ENCODE results near the gene OSBP2. TPM values are rescaled to one million over a fixed set of nuclear protein-coding genes. Genes with fewer than 3 reads are reported as not detected.

Gene OSBP2
- total RNA-seq, 1 experiment from 2014 or later: 7.1 TPM

GRCh38 chr22:30864441-30865420 is 170.1 kb downstream of the OSBP2 start:
- H3K36me3 ChIP-seq (ENCODE audit: low read depth): no peaks in the 10 kb centered on the region
- no peak overlapping the region for H2AFZ ChIP-seq
- H3K4me2 ChIP-seq: no peak overlapping the region
- H3K4me3 ChIP-seq: no peak overlapping the region
- no peaks in the 10 kb centered on the region for H3F3A ChIP-seq (ENCODE audit: insufficient read depth, low read depth)
- no peaks in the 10 kb centered on the region for H3K27me3 ChIP-seq (ENCODE audit: insufficient read depth, low read depth)
- intact Hi-C loops (cut with micrococcal nuclease; ENCODE audit: unreplicated experiment): no loop called here
- POLR2A ChIA-PET (ENCODE audit: unreplicated experiment): no interaction called here
- H3K79me2 ChIP-seq (ENCODE audit: low read depth): no peaks in the 10 kb centered on the region
- BruUV-seq (replicated peaks): no TSS peak
- CTCF ChIA-PET: no interaction called here
- H3K27ac ChIP-seq: no peak overlapping the region
- H3K9me3 ChIP-seq (ENCODE audit: insufficient read depth, low read depth): no peaks in the 10 kb centered on the region
- no peak for TF ChIP-seq CTCF (conservative IDR thresholded peaks at IDR 0.05)
- no peak for TF ChIP-seq EZH2 (IDR thresholded peaks at IDR 0.05; ENCODE audit: low read depth)
- H3K4me1 ChIP-seq (replicated peaks; ENCODE audit: insufficient read depth): peaks cover 11% of the 10 kb centered on the region
- no peaks in the 10 kb centered on the region for H3K9me2 ChIP-seq (ENCODE audit: insufficient read depth)
- no peak for DNase-seq
- H4K20me1 ChIP-seq (ENCODE audit: insufficient read depth): no peaks in the 10 kb centered on the region

GRCh38 chr22:30865656-30866055 is 171.0 kb downstream of the OSBP2 start:
- Histone ChIP-seq H3K4me3 (no peak overlapping the region), H3K9me2 (ENCODE audit: insufficient read depth) (no peaks in the 10 kb centered on the region), H3K79me2 (ENCODE audit: low read depth) (no peaks in the 10 kb centered on the region), H3K4me1 (replicated peaks; ENCODE audit: insufficient read depth) (peaks cover 11% of the 10 kb centered on the region), H3K27ac (no peak overlapping the region), H2AFZ (no peak overlapping the region), H4K20me1 (ENCODE audit: insufficient read depth) (no peaks in the 10 kb centered on the region), H3K4me2 (no peak overlapping the region), H3F3A (ENCODE audit: insufficient read depth, low read depth) (no peaks in the 10 kb centered on the region), H3K9me3 (ENCODE audit: insufficient read depth, low read depth) (no peaks in the 10 kb centered on the region), H3K27me3 (ENCODE audit: insufficient read depth, low read depth) (no peaks in the 10 kb centered on the region), H3K36me3 (ENCODE audit: low read depth) (no peaks in the 10 kb centered on the region)
- no TSS peak for BruUV-seq (replicated peaks)
- ChIA-PET POLR2A (ENCODE audit: unreplicated experiment) (no interaction called here), CTCF (no interaction called here)
- intact Hi-C loops (cut with micrococcal nuclease; ENCODE audit: unreplicated experiment): no loop called here
- DNase-seq: no peak
- TF ChIP-seq EZH2 (IDR thresholded peaks at IDR 0.05; ENCODE audit: low read depth): no peak
- TF ChIP-seq CTCF (conservative IDR thresholded peaks at IDR 0.05): no peak

- Histone ChIP-seq H3K4me3 (no peak overlapping the region), H3K9me2 (ENCODE audit: insufficient read depth) (no peaks in the 10 kb centered on the region), H3K4me2 (no peak overlapping the region), H3K9me3 (ENCODE audit: insufficient read depth, low read depth) (no peaks in the 10 kb centered on the region), H3K27me3 (ENCODE audit: insufficient read depth, low read depth) (no peaks in the 10 kb centered on the region), H3K27ac (no peak overlapping the region), H4K20me1 (ENCODE audit: insufficient read depth) (no peaks in the 10 kb centered on the region), H3K79me2 (ENCODE audit: low read depth) (no peaks in the 10 kb centered on the region), H3K36me3 (ENCODE audit: low read depth) (no peaks in the 10 kb centered on the region), H3K4me1 (replicated peaks; ENCODE audit: insufficient read depth) (peaks cover 11% of the 10 kb centered on the region), H2AFZ (no peak overlapping the region), H3F3A (ENCODE audit: insufficient read depth, low read depth) (no peaks in the 10 kb centered on the region)
- ChIA-PET CTCF (no interaction called here), POLR2A (ENCODE audit: unreplicated experiment) (no interaction called here)
- no peak for DNase-seq
- no peak for TF ChIP-seq CTCF (conservative IDR thresholded peaks at IDR 0.05)
- no TSS peak for BruUV-seq (replicated peaks)
- intact Hi-C loops (cut with micrococcal nuclease; ENCODE audit: unreplicated experiment): no loop called here
These were observed 171.5 kb downstream of the OSBP2 start for GRCh38 chr22:30866216-30866615.

Measured in PC-9 (cell line).